Measurements from ENCODE around the gene SLC36A1.
"Not testable (repeated sequence)": the region's sequence is repeated elsewhere in the genome, so short reads cannot be mapped to it uniquely, and the experiment has no call there.

The SLC36A1 gene

DNA sequence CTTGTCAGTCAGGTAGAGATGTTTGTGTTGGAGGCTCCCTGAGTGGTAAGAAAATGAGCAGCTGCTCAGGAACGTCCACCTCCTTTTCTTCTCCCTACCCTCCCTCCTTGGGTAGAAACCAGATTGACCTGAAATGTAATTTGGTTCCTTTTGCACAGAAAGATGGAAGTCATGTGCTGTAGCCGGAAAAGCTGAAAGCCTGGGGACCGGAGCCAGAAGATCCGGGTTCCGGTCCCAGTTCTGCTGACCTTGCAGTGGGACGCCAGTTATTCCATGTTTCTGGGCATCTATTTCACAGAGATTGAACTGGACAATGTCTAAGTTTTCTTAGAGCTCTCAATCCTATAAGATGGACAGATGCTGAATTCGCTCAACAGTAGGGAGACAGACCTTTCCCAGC, 40.1 kb downstream of the SLC36A1 start:
- no peak for DNase-seq

GRCh38 chr5:151490627-151491026, 43.2 kb downstream of the SLC36A1 start:
- no peak for DNase-seq

- no peak for DNase-seq
Measured at GRCh38 chr5:151491062-151491461, 43.7 kb downstream of the SLC36A1 start.

GRCh38 chr5:151492729-151493128, 45.3 kb downstream of the SLC36A1 start:
- DNase-seq = no peak

DNA sequence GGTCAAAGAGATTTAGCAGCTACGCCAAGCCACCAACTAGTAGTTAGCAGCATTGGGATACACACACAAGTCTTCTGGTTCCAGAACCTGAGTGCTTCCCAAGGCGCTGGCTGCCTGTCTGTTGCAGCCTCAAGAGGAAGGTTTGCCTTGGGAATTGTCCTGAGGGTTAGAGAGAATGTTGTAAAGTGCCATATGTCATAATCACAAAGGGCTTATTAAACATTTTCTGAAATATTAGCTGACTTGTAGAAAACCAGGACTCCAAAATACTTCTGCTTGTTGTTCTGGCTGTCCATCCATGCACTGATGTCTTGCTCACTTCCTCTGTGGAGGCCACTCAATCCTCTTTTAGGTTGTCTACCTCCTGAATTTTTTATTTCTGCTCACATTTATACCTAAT, 46.3 kb downstream of the SLC36A1 start:
- no peak for DNase-seq

GRCh38 chr5:151495320-151495719, 47.9 kb downstream of the SLC36A1 start:
- DNase-seq = no peak

DNA sequence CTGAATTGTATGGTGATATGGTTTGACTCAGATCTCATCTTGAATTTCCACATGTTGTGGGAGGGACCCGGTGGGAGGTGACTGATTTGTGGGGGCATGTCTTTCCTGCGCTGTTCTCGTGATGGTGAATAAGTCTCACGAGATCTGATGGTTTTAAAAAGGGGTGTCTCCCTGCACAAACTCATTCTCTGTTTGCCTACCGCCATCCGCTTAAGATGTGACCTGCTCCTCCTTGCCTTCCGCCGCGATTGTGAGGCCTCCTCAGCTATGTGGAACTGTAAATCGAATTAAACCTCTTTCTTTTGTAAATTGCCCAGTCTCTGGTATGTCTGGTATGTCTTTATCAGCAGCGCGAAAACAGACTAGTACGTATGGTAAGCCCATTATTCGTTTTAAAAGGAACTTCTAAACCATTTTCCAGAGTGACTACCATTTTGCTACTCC, 48.7 kb downstream of the SLC36A1 start:
- no peak for DNase-seq

GRCh38 chr5:151497391-151498002, 50.1 kb downstream of the SLC36A1 start:
- DNase-seq = no peak

GRCh38 chr5:151498395-151499155, 51.2 kb downstream of the SLC36A1 start:
- DNase-seq = no peak

GRCh38 chr5:151499501-151500035, 52.2 kb downstream of the SLC36A1 start:
- no peak for DNase-seq

- no peak for DNase-seq
Measured at GRCh38 chr5:151504006-151504405, 56.6 kb downstream of the SLC36A1 start.

- not testable (repeated sequence) for DNase-seq
Measured at GRCh38 chr5:151508308-151508707, 60.9 kb downstream of the SLC36A1 start.

GRCh38 chr5:151509231-151509630, 61.8 kb downstream of the SLC36A1 start:
- no peak for DNase-seq

DNA sequence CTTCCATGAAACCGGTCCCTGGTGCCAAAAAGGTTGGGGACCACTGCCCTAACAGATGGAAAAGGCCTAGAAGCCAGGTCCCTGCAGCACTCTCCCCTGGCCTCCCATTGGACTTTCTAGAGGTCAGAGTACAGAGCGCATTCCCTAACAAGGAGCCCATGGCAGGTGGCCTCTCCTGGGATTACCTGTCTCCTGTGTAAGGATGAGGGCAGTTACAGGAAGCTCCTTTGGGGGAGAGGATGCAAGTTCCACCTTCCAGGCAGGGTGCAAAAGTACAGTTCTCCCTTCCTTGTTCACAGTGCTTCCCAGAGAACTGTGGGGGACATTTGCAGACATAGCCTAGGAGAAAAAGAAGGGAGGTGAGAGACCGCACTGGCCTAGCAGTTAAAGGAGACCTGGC, 62.4 kb downstream of the SLC36A1 start:
- DNase-seq = no peak

DNA sequence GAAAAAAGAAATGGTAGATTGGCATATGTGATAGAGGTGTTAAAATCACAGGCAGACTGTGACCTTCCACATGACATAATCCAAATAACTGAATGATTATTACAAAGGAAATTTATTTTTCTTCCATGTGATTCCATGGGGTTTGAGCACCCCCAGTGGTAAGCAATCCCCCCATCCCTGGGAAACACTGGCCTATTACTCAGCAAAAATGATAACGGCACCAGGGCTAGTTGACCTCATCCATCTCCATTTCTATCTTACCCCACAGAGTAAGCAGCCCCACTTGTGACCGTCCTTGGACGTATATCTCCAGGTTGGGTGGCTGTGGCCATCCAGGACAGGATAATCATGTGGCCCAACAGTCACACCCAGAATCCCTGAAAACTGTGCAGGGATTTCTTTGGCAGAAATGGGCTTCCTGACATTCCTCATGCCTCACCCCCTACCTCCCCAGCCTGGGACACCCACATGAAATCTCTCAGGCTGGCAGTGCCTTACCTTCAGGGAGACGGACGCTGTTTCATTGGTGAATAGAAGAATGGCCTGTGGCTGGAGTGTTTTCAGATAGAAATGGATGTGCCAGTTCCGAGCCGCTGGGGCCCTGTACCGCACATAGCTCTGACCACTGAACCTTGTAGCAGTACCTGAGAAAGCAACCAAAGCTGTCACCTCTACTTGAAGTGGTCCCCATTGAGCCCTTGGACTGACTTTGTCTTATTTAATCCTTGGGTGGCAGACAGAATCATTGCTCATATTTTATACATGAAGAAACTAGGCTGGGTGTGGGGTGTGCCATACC, 69.9 kb downstream of the SLC36A1 start:
- DNase-seq = no peak

GRCh38 chr5:151520294-151520693, 72.9 kb downstream of the SLC36A1 start:
- no peak for DNase-seq

GRCh38 chr5:151522226-151522625, 74.8 kb downstream of the SLC36A1 start:
- no peak for DNase-seq

- DNase-seq = peak; percentile 27
Measured at GRCh38 chr5:151523335-151523734, 75.9 kb downstream of the SLC36A1 start.

- no peak for DNase-seq
Measured at GRCh38 chr5:151528153-151528552, 80.8 kb downstream of the SLC36A1 start.

- DNase-seq = no peak
Measured at GRCh38 chr5:151528996-151529395, 81.6 kb downstream of the SLC36A1 start.

GRCh38 chr5:151531581-151531980, 84.2 kb downstream of the SLC36A1 start:
- DNase-seq = no peak

DNA sequence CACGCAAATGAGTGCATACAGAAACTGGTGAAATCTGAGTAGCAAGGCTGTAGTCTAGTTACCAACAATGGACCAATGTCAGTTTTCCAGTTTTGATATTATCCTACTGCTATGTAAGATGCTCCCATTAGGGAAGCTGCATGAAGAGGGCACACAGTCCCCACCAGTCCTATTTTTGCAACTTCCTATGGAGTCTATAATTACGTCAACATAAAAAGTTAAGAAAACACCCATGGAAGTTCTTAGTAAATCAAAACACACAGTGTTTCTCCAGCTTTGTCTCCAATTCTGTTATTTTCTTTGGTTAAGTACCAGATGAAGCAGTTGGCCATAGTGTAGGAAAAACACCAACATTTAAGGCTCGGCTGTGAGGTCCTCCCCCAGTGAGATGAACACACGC, 85.0 kb downstream of the SLC36A1 start:
- no peak for DNase-seq

GRCh38 chr5:151534350-151534749, 86.9 kb downstream of the SLC36A1 start:
- DNase-seq = no peak

- no peak for DNase-seq
Measured at GRCh38 chr5:151537044-151537443, 89.6 kb downstream of the SLC36A1 start.

All from NCI-H2029 (cell line).